NCI-H82 treated with DMSO at 0.1 percent for 48 hours (cell line): ENCODE data around the gene PTPN21.

Experiments used
- DNase-seq: peaks from one replicate; lab custom pipeline; 2025; ENCODE audit not compliant: unreplicated experiment; lab: John Stamatoyannopoulos, UW

Gene PTPN21

DNA sequence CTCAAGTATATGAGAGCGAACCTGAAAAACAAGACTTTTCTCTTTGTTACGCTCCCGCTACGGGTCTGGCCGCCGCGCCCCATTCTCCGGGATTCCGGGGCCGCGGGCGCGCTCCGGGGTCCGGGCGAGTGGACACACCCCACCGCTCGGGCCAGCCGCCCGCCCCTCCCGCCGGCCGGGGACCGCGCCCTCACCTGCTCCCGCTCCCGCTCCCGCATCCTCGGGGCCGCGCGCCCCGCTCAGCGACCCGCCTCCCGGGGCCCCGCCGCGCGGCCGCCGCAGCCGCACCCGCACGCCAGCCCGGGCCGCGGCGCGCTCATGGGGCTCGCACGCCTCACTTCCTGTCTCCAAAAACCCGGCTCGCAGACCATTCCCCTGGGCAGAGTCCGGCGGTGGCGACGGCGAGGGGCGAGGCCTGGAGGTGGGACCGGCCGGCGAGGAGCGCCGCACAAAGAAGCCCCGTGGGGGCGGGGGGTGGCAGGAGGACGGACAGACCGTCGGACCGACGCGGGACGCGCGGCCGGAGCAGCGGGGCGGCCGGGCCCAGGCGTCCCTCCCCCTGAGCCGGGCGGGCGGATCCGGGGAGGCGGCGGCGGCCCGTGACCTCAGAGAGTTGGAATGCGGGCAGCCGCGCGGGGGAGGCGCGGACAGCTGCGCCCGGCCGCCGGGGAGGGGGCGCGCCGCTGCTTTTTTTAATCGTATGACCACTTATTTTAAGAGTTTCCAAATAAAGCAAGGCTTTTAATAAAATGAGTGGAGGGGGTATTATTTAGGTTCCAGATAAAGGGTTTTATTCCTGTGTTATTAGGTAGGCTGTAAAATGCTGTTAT lies at the start of gene PTPN21:
PTPN21 (minus strand) TSS at position 551 of the 830 bp plus-strand sequence. CDS start 4,590 bp downstream, outside the sequence.
- DNase-seq, result no peak

DNA sequence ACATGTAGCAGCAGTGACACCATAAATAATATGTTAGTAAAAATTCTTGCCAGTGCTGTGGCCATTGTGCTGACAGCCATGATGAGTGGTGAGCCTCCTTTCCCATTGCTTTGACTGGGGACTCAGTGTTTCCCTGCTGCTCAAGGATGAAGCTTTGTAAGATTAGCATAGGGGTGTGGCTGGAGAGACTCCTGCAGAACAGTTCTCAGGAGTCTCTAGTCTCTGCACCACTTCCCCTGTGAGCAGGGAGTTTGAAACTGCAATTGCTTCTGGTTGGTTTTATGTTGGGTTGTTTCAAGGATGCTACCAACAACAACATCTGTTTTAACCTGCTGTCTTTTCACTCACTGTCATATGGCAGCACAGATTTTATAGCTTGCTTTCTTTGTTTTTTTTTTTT lies 49.4 kb upstream of the PTPN21 start:
- no peak for DNase-seq

DNA sequence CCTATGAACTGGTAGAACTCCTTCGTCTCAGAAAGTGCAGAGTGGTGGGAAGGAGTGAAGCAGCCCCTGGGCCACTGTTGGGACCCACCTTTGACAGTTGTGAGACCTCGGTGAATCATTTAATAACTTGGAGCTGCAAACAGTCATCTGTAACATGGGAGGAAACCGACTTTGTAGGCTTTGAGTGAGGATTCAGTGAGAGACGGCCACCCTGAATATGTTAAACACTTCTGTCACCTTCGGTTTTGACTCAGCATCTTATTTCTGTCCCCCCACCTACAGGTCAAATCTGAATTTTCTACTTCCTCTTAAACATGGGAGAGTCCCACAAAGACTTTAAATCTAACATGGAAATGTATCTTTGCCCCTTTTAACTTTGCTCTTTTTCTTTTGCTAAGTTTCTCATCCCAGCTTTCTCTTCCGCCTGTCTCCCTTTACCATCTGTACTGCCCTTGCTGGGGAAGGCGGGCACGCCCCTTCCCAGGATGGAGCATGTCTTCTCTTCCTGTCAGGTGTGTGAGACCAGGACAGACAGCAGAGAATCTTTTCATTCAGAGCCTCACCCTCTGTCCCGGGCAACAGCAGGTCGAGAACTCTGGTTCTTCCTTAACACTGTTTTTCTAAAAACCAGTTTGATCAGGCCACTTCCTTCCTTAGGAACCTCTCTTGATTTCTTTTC lies 45.1 kb upstream of the PTPN21 start:
- no peak for DNase-seq

DNA sequence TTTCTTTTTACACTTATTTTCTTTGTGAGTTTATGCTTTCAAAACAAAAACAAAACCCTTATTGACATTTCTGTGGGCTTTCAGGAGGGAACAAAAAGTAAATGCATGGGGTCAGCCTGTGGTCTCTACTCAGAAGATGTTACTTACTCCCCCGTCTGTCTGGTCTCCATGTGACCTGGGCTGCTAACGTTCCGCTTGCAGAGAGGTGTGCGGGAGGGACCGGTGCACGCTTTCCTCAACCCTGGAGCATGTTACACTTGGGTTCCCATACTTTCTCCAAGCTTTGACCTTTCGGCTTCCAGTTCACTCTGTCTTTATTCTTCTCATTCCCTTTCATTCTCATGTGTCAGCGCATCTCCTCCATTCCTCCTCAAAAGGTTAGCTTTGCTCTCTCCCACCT lies 44.5 kb upstream of the PTPN21 start:
- no peak for DNase-seq

DNA sequence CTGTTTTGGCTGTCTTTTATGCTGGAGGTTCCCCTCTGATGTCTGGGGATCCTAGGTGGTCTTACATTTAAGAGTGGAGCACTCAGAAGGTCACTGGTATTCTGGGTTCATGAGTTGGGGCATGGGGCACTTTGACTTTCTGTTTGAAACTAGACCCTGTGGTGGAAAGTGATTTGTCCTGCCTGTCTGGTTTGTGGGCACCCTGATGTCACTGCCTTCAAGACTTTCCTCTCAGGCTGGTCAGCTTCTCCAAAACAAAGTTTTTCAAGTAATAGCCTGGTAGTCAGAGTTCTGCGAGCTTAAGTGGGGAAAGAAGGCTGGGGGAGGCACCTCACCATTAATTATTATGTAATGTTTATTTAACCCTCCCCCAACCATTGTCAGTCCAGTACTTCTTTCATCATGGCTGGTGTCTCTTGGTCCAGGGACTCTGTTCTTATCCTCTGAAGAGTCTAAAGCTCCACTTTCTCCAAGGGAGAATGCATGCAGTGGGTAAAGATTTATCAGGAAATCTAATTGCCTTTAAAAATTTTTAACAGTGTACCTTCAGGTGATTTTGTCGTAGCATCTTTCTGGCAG lies 43.4 kb upstream of the PTPN21 start:
- no peak for DNase-seq

DNA sequence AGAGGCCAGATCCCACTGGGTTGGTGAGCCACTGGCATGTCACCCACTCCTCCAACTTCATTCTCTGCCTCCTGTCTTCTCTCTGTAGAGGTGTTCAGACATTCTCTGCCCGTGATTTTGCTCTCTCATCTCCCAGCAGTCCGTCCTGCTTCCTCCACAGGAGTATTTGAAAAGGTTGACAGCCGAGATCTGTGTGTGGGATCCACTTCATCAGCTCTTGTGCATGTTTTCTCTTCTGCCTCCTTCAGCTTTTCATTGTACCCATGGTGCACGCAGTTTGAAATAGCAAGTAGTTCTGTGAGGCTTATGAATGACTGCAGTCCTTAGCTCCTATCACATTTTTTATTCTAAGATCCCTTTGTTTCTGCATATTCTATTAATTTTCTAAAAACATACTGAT lies 42.8 kb upstream of the PTPN21 start:
- DNase-seq, result no peak

DNA sequence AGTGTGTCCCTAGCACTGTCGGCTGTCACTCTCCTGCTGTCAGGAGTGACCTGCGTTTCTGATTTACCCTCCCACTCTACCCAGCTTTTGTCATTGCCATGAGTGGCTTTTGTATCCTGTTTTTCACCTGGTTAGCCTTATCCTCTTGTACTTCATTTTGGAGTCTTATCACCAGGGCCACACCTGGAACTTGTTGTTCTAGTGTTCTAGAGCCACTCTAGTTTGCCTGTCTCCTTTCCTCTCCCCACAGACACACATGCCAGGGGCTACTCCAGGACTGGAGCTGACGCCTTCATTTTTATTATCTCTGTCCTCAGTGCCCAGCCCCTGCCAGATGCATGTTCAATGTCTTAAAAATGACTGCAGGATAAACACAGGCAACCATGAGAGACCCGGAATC lies 42.2 kb upstream of the PTPN21 start:
- DNase-seq, result no peak

DNA sequence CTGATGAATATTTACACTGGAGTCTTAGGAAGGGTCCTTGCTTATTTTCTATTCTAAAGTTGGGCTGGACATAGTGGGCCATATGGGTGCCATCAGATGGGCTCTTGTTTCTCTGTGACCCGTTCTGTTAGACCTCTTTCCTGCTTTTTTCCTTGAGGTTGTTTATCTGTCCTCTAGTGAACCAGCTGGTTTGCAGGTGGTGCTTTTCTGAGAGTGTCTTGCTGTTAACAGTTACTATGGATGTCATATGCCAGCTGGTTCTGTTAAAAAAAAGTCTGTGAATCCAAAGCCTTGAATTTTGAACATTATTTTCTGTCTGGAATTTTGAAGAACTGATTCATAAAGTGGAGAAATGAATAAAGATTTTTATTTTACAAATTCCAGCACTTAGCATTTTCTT lies 37.2 kb upstream of the PTPN21 start:
- no peak for DNase-seq

DNA sequence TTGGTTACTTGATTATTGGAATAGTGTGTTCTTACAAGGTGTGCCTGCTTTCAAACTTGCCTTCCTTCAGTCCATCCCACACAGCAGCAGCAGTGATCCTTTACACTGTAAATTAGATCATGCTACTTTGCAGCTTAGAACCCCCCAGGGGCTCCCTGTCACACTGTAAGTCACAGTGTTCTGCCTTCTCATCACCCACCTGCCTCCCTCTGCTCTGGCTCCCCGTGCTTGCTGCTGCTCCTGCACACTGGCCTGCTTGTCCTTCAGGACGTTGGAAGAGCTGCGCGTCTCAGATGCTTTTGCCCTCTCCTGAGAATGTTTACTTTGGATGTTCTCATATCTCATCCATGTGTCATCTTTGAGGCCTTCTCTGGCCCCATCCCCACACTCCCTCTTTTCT lies 35.4 kb upstream of the PTPN21 start:
- no peak for DNase-seq

DNA sequence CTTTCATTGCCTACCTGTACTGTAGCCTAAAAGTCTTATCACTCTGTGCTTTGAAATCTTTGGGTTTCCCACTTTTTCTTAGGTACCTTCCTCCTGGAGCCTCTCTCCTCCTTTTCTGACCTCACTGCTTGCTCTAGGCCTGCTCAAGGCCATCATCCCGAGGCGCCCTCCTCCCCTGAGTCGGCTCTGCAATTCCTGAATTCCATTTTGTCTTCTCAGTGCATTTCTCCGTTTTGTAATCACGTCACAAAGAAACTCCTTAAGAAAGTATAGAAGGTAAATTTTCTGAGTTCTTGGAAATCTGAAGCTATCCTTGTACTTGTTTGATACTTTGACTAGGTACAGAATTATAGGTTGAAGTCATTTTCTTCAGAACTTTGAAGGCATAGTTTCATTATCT lies 33.3 kb upstream of the PTPN21 start:
- no peak for DNase-seq

DNA sequence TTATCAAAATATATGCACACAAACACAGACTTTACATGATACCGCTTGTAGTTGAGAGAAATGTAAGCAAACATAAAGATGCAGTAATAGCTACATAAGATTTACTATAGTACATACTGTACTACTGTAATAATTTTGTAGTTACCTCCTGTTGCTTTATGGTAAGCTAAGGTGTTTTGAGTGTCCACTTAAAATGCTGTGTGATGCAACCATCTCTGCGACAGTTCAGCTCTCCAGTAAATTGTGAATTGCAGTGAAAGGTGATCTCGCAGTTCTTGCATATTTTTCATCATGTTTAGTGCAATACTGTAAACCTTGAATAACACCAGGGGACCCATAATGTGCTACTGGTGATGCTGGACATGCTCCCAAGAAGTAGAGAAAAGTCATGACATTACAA lies 29.6 kb upstream of the PTPN21 start:
- DNase-seq, result no peak

DNA sequence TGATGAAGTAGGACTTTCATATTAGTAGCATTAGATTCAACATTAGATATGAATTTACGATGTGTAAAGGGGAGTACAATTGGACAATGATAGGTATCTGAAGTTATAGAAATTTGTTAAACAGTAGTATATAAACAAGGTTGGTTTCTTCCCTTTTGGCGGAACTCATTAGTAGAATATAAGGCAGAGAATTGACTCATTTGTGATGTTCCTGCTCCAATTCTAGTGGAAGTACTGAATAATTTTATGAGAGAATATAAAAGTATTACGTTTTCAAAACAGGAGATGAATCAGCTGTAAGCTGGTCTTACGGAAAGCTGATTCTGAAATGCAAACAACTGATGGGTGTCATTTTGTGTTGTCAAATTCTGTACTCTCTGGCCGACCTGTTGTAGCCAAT lies 21.4 kb upstream of the PTPN21 start:
- no peak for DNase-seq

DNA sequence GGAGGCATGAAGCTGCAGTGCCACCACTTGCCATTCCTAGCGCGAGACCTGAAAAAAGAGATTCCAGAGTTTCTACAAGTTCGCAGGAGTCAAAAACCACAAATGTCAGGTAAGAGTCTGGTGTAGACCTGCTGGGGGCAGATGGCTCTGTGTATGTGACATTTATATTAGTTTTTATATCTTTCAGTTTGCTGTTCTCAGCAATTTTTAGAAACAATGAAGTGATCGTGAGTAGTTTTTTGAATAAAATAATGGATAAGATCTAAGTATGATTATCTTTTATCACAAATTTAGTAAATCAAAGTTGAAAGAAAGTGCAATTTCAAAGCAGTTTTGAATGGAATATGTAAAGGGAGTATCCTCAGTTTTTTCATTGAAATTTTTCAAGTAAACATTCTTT lies 17.3 kb upstream of the PTPN21 start:
- no peak for DNase-seq

DNA sequence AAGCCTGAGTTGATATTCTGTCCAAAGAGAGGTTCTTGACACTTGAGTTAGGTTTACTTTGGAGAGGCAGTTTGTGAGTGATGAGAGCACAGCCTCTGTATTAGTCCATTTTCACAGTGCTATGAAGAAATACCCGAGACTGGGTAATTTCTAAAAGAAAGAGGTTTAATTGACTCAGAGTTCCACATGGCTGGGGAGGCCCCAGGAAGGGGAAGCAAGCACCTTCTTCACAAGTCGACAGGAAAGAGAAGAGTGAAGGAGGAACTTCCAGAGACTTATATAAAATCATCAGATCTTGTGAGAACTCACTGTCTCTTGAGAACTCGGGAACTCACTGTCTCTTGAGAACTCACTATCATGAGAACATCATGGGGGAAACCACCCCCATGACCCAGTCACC lies 13.4 kb upstream of the PTPN21 start:
- DNase-seq, result no peak

DNA sequence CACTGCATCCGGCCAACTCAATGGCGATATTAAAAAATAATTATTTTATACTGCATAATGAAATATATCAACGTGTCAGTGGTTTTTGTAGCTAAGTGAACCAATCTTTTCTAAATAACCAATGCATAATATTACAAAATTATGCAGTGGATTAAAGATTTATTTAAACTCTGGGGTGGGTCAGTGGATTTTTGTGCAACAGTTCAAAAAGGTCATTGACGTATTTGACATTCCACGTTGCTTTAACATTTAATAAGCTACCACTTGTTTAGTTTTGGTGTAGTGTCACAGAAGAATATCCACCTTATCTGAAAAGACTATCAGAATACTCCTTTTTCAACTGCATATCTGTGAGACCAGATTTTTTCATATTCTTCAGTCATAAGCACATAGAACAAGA lies 10.6 kb upstream of the PTPN21 start:
- DNase-seq, result no peak

DNA sequence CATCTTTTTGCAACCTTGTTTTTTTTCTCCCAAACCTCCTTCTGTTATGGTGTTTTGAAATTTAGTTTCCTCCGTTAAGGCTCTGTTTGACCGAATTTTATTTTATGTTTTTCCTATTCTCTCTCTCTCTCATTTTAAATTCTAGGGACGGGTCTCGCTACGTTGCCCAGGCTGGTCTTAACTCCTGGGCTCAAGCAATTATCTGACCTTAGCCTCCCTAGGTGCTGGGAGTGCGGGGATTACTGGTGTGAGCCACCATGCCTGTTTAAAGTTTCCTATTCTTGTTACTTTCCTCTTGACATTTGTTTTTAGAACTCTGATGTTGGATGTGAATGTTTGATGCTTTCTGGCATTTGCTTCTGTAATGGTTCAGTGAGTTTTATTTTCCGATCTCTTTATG lies 9.0 kb upstream of the PTPN21 start:
- DNase-seq, result no peak

DNA sequence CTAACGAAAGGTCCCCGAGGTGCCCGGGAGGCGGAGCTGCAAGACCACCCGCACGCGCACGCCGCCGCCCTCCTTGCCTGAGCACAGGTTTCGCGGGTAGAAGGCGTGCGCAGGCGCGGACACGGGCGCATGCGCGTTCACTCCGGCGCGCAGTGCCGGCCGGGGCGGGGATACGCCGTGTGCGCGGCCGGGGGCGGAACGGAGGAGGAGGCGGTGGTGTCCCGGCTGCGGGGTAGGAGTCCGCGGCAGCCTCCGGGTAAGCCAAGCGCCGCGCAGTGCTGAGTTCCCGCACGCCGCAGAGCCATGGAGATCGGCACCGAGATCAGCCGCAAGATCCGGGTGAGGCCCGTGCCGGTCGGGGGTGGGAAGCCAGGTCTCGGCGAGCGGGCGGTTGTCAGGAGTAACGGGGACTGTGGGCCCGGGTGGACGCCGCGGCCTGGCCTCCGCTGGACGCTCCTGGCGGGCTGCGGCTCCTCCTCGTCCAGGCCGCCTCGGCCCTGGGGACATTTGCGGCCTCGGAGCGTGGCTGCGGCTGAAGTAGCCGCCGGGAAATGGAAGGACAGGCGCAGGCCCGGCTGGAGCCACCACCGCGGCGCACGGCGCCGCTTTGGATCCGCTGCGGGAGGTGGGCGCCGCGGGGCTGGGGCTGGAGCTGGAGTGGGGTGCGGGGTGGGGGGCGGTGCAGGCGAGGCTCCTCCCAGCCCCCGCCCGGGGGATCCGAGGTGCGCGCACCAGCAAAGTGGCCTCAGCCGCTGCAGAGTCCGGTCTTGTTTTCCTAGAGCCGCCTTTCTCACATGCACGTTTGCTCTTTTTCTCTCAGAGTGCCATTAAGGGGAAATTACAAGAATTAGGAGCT lies 8.3 kb upstream of the PTPN21 start, which contains the start of gene ZC3H14:
ZC3H14 (plus strand) TSS at position 207 of the 856 bp plus-strand sequence; CDS start at position 304, 97 bp downstream.
- peak; percentile 54 for DNase-seq

DNA sequence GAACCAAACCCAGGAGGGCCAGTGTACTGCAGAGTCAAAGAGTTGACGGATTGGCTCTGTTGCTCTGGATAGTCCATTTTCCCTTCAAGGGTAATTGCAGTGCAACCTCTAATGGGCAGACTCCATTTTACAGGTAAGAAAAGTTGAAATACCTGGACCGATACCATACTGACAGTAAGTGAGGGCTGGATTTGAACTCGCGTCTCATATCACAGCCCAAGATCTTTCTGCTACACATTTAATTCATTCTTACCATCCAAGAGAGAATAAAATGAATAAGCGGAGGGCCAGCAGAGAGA lies 7.7 kb upstream of the PTPN21 start:
- no peak for DNase-seq

DNA sequence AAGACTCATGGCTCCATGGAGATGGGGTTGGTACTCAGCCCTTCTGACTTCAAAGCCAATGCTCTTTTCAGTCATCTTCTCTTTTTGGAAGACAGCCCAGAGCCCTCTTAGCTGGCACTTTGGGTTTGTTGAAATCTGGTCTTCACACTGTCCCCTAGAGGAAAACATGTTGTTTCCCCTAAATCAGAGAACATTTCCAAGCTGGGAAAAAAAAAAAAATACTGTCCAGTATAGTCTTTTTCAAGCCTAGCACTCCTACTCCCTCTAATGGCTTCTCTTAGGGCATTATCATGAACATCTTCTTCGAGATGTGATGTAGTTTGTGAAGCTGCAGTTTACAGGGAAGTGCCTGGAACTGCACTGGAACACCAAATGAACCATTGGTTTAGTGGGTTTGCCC lies 5.0 kb upstream of the PTPN21 start:
- no peak for DNase-seq

DNA sequence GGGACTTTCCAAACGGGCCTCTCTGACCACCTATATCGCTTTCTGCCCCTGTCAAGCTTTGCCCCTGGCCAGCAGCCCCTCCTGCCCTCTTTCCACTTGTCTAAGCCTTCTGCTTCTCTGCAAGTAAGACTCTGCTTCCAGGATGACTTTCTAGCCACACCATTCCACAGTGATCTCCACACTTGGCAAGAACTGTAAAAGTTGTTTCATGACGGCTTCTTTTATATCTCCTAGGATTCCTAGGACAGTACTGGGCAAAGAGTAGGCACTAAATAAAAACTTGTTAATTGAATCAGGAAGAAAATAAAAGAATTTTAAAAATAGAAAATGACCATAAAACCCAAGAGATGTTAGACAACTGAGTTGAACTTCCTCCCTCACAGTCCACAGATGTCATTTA lies 1.8 kb upstream of the PTPN21 start:
- no peak for DNase-seq

DNA sequence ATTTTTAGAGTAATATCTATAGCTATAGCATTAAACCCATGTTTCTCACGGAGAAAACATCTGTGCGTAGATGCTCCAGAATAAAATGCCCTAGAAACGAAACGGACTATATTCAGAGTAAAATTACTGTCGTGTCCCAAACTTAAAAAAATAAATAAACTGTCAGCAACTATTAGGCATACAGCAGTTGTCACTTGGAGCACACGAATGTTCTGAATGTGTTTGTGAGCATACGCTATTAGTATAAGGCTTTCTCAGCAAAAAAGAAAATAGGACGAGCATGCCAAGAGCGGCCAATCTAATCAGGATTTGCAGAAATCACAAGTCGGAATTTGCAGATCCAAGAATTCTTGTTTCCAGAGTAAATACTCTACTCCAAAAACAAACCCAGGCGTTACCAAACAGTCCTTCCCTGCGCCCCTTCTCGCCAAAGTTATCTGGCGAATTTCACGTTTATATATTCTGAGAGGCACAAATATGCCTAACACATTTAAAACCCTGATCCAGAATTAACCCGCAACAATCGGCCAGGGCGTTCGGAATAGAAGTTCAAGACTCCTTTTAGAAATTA lies 836 bp downstream of the PTPN21 start:
- DNase-seq, result no peak
